HEK293 (cell line): Measurements from ENCODE around the gene ABHD14A.

Source experiments
- CTCF ChIP-seq: fragments of 450-650 bp; formaldehyde crosslinking; IDR thresholded peaks from 2 replicates; pipeline ENCODE4 v1.5.1; 2016; ENCODE audit warnings: missing biosample characterization, missing genetic modification characterization
- ZBTB26 ChIP-seq: fragments of 450-650 bp; formaldehyde crosslinking; optimal IDR thresholded peaks from 2 replicates; pipeline ENCODE3; 2016; ENCODE audit warnings: missing biosample characterization, mild to moderate bottlenecking, missing genetic modification characterization
- ZNF114 ChIP-seq: fragments of 450-650 bp; formaldehyde crosslinking; IDR thresholded peaks from 2 replicates; pipeline ENCODE4 v1.5.0; 2017; ENCODE audit warnings: missing biosample characterization, missing genetic modification characterization
- ZNF768 ChIP-seq: fragments of 450-650 bp; formaldehyde crosslinking; IDR thresholded peaks from 2 replicates; pipeline ENCODE4 v1.5.1; 2018; ENCODE audit warnings: missing biosample characterization, mild to moderate bottlenecking, missing genetic modification characterization
- TF ChIP-seq, protein P1 (sequence below): fragments of 450-650 bp; formaldehyde crosslinking; IDR thresholded peaks from 2 replicates; pipeline ENCODE4 v1.5.1; 2016; ENCODE audit warnings: missing biosample characterization, missing genetic modification characterization

DNA sequence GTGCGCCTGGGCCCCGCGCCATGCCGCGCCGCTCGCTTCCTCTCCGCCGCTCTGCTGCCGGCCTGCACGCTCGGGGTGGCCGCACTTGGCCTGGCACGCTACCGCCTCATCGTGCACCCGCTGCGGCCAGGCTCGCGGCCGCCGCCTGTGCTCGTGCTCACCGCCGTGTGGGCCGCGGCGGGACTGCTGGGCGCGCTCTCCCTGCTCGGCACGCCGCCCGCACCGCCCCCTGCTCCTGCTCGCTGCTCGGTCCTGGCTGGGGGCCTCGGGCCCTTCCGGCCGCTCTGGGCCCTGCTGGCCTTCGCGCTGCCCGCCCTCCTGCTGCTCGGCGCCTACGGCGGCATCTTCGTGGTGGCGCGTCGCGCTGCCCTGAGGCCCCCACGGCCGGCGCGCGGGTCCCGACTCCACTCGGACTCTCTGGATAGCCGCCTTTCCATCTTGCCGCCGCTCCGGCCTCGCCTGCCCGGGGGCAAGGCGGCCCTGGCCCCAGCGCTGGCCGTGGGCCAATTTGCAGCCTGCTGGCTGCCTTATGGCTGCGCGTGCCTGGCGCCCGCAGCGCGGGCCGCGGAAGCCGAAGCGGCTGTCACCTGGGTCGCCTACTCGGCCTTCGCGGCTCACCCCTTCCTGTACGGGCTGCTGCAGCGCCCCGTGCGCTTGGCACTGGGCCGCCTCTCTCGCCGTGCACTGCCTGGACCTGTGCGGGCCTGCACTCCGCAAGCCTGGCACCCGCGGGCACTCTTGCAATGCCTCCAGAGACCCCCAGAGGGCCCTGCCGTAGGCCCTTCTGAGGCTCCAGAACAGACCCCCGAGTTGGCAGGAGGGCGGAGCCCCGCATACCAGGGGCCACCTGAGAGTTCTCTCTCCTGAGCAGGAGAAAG lies 18.7 kb upstream of the ABHD14A start:
- TF ChIP-seq CTCF (no peak), ZNF114 (tag by site-specific recombination) (no peak), ZNF768 (no peak), ZBTB26 (no peak)
- TF ChIP-seq, protein P1, sequence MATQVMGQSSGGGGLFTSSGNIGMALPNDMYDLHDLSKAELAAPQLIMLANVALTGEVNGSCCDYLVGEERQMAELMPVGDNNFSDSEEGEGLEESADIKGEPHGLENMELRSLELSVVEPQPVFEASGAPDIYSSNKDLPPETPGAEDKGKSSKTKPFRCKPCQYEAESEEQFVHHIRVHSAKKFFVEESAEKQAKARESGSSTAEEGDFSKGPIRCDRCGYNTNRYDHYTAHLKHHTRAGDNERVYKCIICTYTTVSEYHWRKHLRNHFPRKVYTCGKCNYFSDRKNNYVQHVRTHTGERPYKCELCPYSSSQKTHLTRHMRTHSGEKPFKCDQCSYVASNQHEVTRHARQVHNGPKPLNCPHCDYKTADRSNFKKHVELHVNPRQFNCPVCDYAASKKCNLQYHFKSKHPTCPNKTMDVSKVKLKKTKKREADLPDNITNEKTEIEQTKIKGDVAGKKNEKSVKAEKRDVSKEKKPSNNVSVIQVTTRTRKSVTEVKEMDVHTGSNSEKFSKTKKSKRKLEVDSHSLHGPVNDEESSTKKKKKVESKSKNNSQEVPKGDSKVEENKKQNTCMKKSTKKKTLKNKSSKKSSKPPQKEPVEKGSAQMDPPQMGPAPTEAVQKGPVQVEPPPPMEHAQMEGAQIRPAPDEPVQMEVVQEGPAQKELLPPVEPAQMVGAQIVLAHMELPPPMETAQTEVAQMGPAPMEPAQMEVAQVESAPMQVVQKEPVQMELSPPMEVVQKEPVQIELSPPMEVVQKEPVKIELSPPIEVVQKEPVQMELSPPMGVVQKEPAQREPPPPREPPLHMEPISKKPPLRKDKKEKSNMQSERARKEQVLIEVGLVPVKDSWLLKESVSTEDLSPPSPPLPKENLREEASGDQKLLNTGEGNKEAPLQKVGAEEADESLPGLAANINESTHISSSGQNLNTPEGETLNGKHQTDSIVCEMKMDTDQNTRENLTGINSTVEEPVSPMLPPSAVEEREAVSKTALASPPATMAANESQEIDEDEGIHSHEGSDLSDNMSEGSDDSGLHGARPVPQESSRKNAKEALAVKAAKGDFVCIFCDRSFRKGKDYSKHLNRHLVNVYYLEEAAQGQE (tag by site-specific recombination), result no peak
